ENCODE results near the gene OR4L1.

The OR4L1 gene

DNA sequence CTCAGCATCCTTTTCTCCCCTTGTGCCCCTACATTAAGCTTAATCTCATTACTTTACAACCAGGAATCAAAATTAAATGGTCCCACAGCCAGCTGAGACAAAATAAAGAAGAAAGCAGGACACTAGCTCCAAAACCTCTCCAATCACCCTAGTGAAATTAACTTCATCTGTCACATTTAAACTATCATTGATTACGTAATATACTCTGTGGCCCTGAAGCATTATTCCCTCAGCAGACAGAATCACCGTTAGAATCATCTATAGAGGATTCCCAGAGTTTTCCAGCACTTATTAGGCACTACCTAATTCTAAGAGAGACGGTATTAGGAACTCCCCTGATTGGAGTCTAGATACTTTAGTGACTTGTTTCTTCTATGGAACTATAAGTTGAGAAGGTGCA, 50.6 kb downstream of the OR4L1 start, which contains the start of gene OR4K17:
TSS of gene OR4K17 (plus strand) at position 302 of the 400 bp plus-strand sequence. CDS start 6,761 bp downstream, outside the sequence.
- Histone ChIP-seq H3K4me3 (ENCODE audit: severe bottlenecking) (no peak within 1 kb of the TSS), H3K4me1 (ENCODE audit: insufficient read depth, poor library complexity, severe bottlenecking) (no peaks in the 10 kb centered on the region), H3K36me3 (ENCODE audit: low read depth) (no peaks in the 10 kb centered on the region), H3K27ac (ENCODE audit: poor library complexity, severe bottlenecking) (no peak within 1 kb of the TSS), H3K9me3 (ENCODE audit: severe bottlenecking) (no peaks in the 10 kb centered on the region), H3K27me3 (ENCODE audit: insufficient read depth, poor library complexity, severe bottlenecking) (peaks cover 16% of the 10 kb centered on the region)
- no peak for DNase-seq (ENCODE audit: low spot score)
- ATAC-seq (ENCODE audit: low read depth), result no peak
- TF ChIP-seq, protein P1, sequence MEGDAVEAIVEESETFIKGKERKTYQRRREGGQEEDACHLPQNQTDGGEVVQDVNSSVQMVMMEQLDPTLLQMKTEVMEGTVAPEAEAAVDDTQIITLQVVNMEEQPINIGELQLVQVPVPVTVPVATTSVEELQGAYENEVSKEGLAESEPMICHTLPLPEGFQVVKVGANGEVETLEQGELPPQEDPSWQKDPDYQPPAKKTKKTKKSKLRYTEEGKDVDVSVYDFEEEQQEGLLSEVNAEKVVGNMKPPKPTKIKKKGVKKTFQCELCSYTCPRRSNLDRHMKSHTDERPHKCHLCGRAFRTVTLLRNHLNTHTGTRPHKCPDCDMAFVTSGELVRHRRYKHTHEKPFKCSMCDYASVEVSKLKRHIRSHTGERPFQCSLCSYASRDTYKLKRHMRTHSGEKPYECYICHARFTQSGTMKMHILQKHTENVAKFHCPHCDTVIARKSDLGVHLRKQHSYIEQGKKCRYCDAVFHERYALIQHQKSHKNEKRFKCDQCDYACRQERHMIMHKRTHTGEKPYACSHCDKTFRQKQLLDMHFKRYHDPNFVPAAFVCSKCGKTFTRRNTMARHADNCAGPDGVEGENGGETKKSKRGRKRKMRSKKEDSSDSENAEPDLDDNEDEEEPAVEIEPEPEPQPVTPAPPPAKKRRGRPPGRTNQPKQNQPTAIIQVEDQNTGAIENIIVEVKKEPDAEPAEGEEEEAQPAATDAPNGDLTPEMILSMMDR (IDR thresholded peaks at IDR 0.05; ENCODE audit: poor library complexity, severe bottlenecking), result no peak

All from RWPE2 (cell line).